ENCODE data around the gene SPATA13. TPM values are rescaled to one million over a fixed set of nuclear protein-coding genes. Genes with fewer than 3 reads are reported as not detected.

Gene SPATA13
- total RNA-seq, 3 donors from 2014 or later: 6.6 to 84.7 (median 58.7) TPM

DNA sequence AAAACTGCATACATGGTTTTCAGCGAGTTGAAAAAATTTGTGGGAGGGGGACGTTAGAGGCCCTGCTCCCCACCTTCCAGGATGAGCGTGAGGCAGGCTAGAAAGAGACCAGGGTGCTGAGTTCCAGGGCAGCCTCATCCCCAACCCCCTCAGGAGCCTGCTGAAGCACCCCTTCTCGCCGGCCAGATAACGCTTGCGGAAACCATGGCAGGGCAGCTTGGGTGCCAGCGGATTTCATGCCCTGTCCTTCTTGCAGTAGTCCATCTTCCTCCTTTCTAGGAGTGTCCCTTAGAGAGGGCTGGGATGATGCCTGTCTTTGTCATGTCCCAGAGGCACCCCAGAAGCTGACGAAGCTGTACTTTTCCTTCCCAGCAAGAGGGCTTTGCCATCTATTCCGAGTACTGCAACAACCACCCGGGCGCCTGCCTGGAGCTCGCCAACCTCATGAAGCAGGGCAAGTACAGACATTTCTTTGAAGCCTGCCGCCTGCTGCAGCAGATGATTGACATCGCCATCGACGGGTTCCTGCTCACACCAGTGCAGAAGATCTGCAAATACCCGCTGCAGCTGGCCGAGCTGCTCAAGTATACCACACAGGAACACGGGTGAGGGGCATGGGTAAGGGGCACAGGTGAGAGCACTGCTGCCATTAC lies 129.9 kb downstream of the SPATA13 start:
- H3K4me3 ChIP-seq: no peak overlapping the region
- no peak for DNase-seq (ENCODE audit: low spot score in 2 of 2)
- no peaks in the 10 kb centered on the region for H3K27me3 ChIP-seq
- H3K27ac ChIP-seq: no peak overlapping the region
- H3K4me1 ChIP-seq: no peaks in the 10 kb centered on the region
- no peaks in the 10 kb centered on the region for H3K9me3 ChIP-seq
- intact Hi-C loops (cut with DNase I; ENCODE audit: low total_unique reads): loop anchor here (5.0 kb wide), 1 partner anchor 342 kb away; no protein-coding TSS in a partner anchor
- H3K36me3 ChIP-seq: no peaks in the 10 kb centered on the region
- no peak for TF ChIP-seq POLR2AphosphoS5 (IDR thresholded peaks at IDR 0.05)
- TF ChIP-seq, protein P1, sequence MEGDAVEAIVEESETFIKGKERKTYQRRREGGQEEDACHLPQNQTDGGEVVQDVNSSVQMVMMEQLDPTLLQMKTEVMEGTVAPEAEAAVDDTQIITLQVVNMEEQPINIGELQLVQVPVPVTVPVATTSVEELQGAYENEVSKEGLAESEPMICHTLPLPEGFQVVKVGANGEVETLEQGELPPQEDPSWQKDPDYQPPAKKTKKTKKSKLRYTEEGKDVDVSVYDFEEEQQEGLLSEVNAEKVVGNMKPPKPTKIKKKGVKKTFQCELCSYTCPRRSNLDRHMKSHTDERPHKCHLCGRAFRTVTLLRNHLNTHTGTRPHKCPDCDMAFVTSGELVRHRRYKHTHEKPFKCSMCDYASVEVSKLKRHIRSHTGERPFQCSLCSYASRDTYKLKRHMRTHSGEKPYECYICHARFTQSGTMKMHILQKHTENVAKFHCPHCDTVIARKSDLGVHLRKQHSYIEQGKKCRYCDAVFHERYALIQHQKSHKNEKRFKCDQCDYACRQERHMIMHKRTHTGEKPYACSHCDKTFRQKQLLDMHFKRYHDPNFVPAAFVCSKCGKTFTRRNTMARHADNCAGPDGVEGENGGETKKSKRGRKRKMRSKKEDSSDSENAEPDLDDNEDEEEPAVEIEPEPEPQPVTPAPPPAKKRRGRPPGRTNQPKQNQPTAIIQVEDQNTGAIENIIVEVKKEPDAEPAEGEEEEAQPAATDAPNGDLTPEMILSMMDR (IDR thresholded peaks at IDR 0.05): no peak
- no peak for TF ChIP-seq POLR2A (IDR thresholded peaks at IDR 0.05)

DNA sequence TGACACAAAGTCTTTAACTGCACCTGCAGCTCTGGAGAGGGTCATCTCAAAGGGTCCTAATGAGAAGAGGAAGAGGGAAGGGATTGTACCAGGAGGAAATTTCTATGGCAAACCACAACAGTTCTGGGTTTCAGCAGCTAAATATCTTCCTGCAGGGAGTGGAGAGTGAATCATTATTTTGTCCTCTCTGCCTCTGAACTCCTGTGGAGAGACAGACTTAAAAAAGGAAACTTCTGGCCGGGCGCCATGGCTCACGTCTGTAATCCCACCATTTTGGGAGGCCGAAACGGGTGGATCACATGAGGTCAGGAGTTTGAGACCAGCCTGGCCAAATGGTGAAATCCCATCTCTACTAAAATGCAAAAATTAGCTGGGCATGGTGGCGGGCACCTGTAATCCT lies 132.0 kb downstream of the SPATA13 start:
- Histone ChIP-seq H3K27ac (no peak overlapping the region), H3K27me3 (no peaks in the 10 kb centered on the region), H3K36me3 (peaks cover 2% of the 10 kb centered on the region), H3K9me3 (no peaks in the 10 kb centered on the region), H3K4me3 (no peak overlapping the region), H3K4me1 (no peaks in the 10 kb centered on the region)
- no peak for DNase-seq (ENCODE audit: low spot score in 2 of 2)
- TF ChIP-seq POLR2A (IDR thresholded peaks at IDR 0.05) (no peak), POLR2AphosphoS5 (IDR thresholded peaks at IDR 0.05) (no peak)
- TF ChIP-seq, protein P1 (IDR thresholded peaks at IDR 0.05): no peak
- intact Hi-C loops (cut with DNase I; ENCODE audit: low total_unique reads): loop anchor here (5.0 kb wide), 1 partner anchor 340 kb away; no protein-coding TSS in a partner anchor

DNA sequence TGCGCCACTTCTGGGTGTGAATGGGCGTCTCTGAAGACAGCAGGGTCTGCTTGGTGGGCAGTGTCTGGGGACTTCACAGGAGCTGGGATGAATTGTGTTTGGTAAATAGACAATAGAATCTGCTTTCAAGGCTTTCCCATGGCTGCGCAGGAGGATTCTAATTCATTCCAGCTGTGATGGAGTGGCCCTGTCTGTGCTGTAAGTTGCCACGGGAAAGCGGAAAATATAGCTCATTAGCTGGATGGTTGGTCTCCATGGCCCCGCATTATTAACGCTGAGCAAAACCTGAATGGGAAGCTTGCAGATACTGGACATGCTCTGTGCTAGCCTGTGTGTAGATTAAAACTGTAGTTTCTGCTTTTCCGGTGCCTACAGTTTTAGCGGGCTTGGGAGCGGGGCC lies 133.2 kb downstream of the SPATA13 start:
- intact Hi-C loops (cut with DNase I; ENCODE audit: low total_unique reads): loop anchor here (5.0 kb wide), 1 partner anchor 339 kb away; no protein-coding TSS in a partner anchor
- no peaks in the 10 kb centered on the region for H3K4me1 ChIP-seq
- H3K9me3 ChIP-seq: no peaks in the 10 kb centered on the region
- peaks cover 5% of the 10 kb centered on the region for H3K36me3 ChIP-seq
- H3K27me3 ChIP-seq: no peaks in the 10 kb centered on the region
- TF ChIP-seq, protein P1 (IDR thresholded peaks at IDR 0.05): no peak
- DNase-seq (ENCODE audit: low spot score in 2 of 2): no peak
- no peak overlapping the region for H3K27ac ChIP-seq
- H3K4me3 ChIP-seq: no peak overlapping the region

DNA sequence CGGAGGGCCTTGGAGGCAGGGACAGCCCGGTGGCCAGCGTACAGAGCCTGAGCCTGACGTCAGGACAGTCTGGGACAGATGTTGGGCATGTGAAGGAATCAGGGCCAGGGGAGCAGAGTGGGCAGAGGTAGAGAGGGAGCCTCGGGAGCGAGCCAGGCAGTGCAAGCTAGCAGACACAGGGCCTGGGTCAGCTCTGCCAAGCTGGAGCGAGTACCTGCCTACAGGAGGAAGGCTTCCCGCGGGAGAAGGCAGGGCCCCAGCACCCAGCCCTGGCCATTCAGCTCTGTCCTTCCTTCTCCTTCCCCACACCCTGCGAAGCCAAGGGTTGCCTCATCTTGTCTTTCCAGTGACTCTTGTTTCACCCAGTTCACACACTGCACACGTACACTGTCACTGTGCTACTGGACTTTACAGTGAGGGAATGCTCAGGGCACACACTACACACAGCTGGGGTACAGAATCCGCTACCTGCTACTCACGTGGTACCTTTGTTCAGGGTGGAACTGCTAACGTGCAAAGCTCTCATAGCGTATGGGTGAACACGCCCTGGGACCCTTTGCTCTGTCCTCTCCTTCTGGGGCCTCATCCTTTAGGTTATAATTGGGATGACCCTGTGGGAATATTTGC lies 139.1 kb downstream of the SPATA13 start:
- no peak for TF ChIP-seq POLR2AphosphoS5 (IDR thresholded peaks at IDR 0.05)
- TF ChIP-seq, protein P1 (IDR thresholded peaks at IDR 0.05): no peak
- TF ChIP-seq POLR2A (IDR thresholded peaks at IDR 0.05): no peak
- H3K9me3 ChIP-seq: no peaks in the 10 kb centered on the region
- DNase-seq (ENCODE audit: low spot score in 2 of 2): no peak
- H3K36me3 ChIP-seq: peaks cover 5% of the 10 kb centered on the region
- no peaks in the 10 kb centered on the region for H3K4me1 ChIP-seq
- H3K27ac ChIP-seq: no peak overlapping the region
- intact Hi-C loops (cut with DNase I; ENCODE audit: low total_unique reads): no loop called here
- H3K4me3 ChIP-seq: no peak overlapping the region
- no peaks in the 10 kb centered on the region for H3K27me3 ChIP-seq

DNA sequence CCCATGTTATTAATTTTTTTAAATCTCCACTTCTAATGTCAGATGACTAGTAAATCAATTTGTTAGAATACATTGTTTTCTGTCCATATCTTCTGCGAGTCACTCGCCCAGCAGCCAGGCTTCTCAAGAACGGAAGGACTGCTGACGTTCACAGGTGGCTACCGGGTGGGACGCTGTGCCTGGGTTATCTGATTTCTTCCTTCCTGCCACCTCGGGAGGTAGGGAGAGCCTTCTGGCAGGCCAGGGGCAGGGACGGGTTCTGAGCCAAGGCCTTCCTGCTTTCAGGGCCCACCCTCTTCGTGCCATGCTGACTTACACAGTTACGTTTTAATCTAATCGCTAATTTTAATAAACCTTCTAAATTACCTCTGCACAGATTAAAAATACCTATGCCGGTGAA lies 140.9 kb downstream of the SPATA13 start:
- Histone ChIP-seq H3K36me3 (peaks cover 5% of the 10 kb centered on the region), H3K9me3 (no peaks in the 10 kb centered on the region), H3K27ac (no peak overlapping the region), H3K4me1 (no peaks in the 10 kb centered on the region), H3K4me3 (no peak overlapping the region), H3K27me3 (no peaks in the 10 kb centered on the region)
- TF ChIP-seq, protein P1 (IDR thresholded peaks at IDR 0.05): no peak
- no peak for TF ChIP-seq POLR2AphosphoS5 (IDR thresholded peaks at IDR 0.05)
- no peak for TF ChIP-seq POLR2A (IDR thresholded peaks at IDR 0.05)
- intact Hi-C loops (cut with DNase I; ENCODE audit: low total_unique reads): no loop called here
- no peak for DNase-seq (ENCODE audit: low spot score in 2 of 2)
